Trophoblast cell (in vitro differentiated cells and primary cell): ENCODE data around the gene LDB2. TPM values are rescaled to one million over a fixed set of nuclear protein-coding genes. Genes with fewer than 3 reads are reported as not detected.

ENCODE experiments used
- DNase-seq, 2 donors: peaks; one replicate each; pipeline ENCODE4 v3.0.0-alpha.2; 2016
- H2AFZ ChIP-seq: 2 replicates; pipeline ENCODE4 v1.6.1; 2013; ENCODE audit warnings: low read length, moderate library complexity, mild to moderate bottlenecking; ENCODE audit not compliant: insufficient read depth, poor library complexity
- H2AK5ac ChIP-seq: 2 replicates; pipeline ENCODE4 v1.6.1; 2013; ENCODE audit warnings: mild to moderate bottlenecking, low read length
- H2BK120ac ChIP-seq: 2 replicates; pipeline ENCODE4 v1.6.1; 2013; ENCODE audit warnings: low read length, mild to moderate bottlenecking, moderate library complexity; ENCODE audit not compliant: insufficient read depth, poor library complexity
- H2BK12ac ChIP-seq: 2 replicates; pipeline ENCODE4 v1.6.1; 2013; ENCODE audit warnings: mild to moderate bottlenecking, low read length, moderate library complexity
- H2BK5ac ChIP-seq: 2 replicates; pipeline ENCODE4 v1.6.1; 2013; ENCODE audit warnings: low read length, low read depth, moderate library complexity, mild to moderate bottlenecking; ENCODE audit not compliant: poor library complexity
- H3K14ac ChIP-seq: 2 replicates; pipeline ENCODE4 v1.6.1; 2013; ENCODE audit warnings: mild to moderate bottlenecking, low read length
- H3K18ac ChIP-seq: 2 replicates; pipeline ENCODE4 v1.6.1; 2013; ENCODE audit warnings: mild to moderate bottlenecking, low read length
- H3K23ac ChIP-seq: 2 replicates; pipeline ENCODE4 v1.6.1; 2013; ENCODE audit warnings: low read length
- H3K27ac ChIP-seq: 2 replicates; pipeline ENCODE4 v1.5.1; 2013; ENCODE audit warnings: low read depth, mild to moderate bottlenecking, inconsistent platforms, low read length, moderate library complexity
- H3K27me3 ChIP-seq: 2 replicates; pipeline ENCODE4 v1.6.1; 2013; ENCODE audit warnings: inconsistent platforms, mild to moderate bottlenecking, low read length, moderate library complexity; ENCODE audit not compliant: insufficient read depth
- H3K36me3 ChIP-seq, 2 experiments: 1 replicate in 1 of 2; 2 replicates in 1 of 2; pipeline ENCODE4 v1.6.1; 2013; ENCODE audit warnings: low read length in 2 of 2, mild to moderate bottlenecking in 2 of 2, moderate library complexity in 1 of 2; ENCODE audit not compliant: insufficient read depth in 2 of 2, control insufficient read depth in 1 of 2
- H3K4ac ChIP-seq: 2 replicates; pipeline ENCODE4 v1.6.1; 2013; ENCODE audit warnings: low read depth, mild to moderate bottlenecking, low read length, moderate library complexity
- H3K4me1 ChIP-seq, 2 experiments: 1 replicate in 1 of 2; 2 replicates in 1 of 2; pipeline ENCODE4 v1.6.1; 2013; ENCODE audit warnings: low read length in 2 of 2, mild to moderate bottlenecking in 2 of 2, moderate library complexity in 1 of 2; ENCODE audit not compliant: insufficient read depth in 2 of 2, control insufficient read depth in 1 of 2
- H3K4me2 ChIP-seq: 2 replicates; pipeline ENCODE4 v1.6.1; 2013; ENCODE audit warnings: inconsistent platforms, mild to moderate bottlenecking, low read length, moderate library complexity
- H3K4me3 ChIP-seq: 2 replicates; pipeline ENCODE4 v1.5.1; 2013; ENCODE audit warnings: mild to moderate bottlenecking, low read depth, low read length, inconsistent platforms
- H3K79me1 ChIP-seq: one replicate; pipeline ENCODE4 v1.6.1; 2013; ENCODE audit warnings: low read length
- H3K79me2 ChIP-seq: 2 replicates; pipeline ENCODE4 v1.6.1; 2013; ENCODE audit warnings: low read length, mild to moderate bottlenecking; ENCODE audit not compliant: control insufficient read depth, insufficient read depth, poor library complexity
- H3K9ac ChIP-seq: 2 replicates; pipeline ENCODE4 v1.6.1; 2013; ENCODE audit warnings: mild to moderate bottlenecking, low read length
- H3K9me3 ChIP-seq: 2 replicates; pipeline ENCODE4 v1.6.1; 2013; ENCODE audit warnings: low read depth, mild to moderate bottlenecking, control low read depth, inconsistent platforms, low read length; ENCODE audit not compliant: insufficient read depth
- H4K12ac ChIP-seq: 2 replicates; pipeline ENCODE4 v1.6.1; 2013; ENCODE audit warnings: low read depth, mild to moderate bottlenecking, low read length, moderate library complexity
- H4K8ac ChIP-seq: 2 replicates; pipeline ENCODE4 v1.6.1; 2013; ENCODE audit warnings: low read depth, mild to moderate bottlenecking, low read length, moderate library complexity
- H4K91ac ChIP-seq: one replicate; pipeline ENCODE4 v1.6.1; 2013; ENCODE audit warnings: low read depth, mild to moderate bottlenecking, low read length, moderate library complexity
- WGBS: extraction: QIAGEN DNeasy Blood & Tissue Kit; methylation state at CpG from one replicate; pipeline ENCODE4 v1.1.7; 2013; ENCODE audit warnings: missing lambda C conversion rate; ENCODE audit not compliant: insufficient read length, insufficient coverage; ENCODE audit errors: extremely low coverage; 5-methylcytosine and 5-hydroxymethylcytosine counted together
- polyA plus RNA-seq: library from polyadenylated mRNA; stranded (reverse); fragments of 200-250 nt; gene quantifications from 2 replicates; pipeline ENCODE4 v1.2.3, GENCODE V29; 2013

Gene LDB2
- 2.5 and 2.9 TPM in 2 replicates for polyA plus RNA-seq

- H4K12ac ChIP-seq: no peak within 1 kb of the TSS
Measured at GRCh38 chr4:16897991-16898827, at the start of gene LDB2. LDB2 (minus strand) TSS chr4:16898645.

GRCh38 chr4:16942491-16942890 lies 44.0 kb upstream of the LDB2 start:
- Histone ChIP-seq H3K4ac (no peak overlapping the region), H2AK5ac (no peak overlapping the region), H3K18ac (no peak overlapping the region), H3K4me1 (no peaks in the 10 kb centered on the region), H2BK5ac (no peak overlapping the region), H3K79me1 (no peaks in the 10 kb centered on the region), H3K79me2 (no peaks in the 10 kb centered on the region), H4K8ac (no peak overlapping the region), H3K36me3 (no peaks in the 10 kb centered on the region), H4K12ac (no peak overlapping the region), H3K27me3 (no peaks in the 10 kb centered on the region), H2BK120ac (no peak overlapping the region), H3K9me3 (no peaks in the 10 kb centered on the region), H3K27ac (no peak overlapping the region), H4K91ac (no peak overlapping the region), H3K9ac (no peak overlapping the region), H3K23ac (no peak overlapping the region), H3K4me2 (no peak overlapping the region), H3K4me3 (no peak overlapping the region), H3K14ac (no peak overlapping the region), H2BK12ac (no peak overlapping the region), H2AFZ (no peak overlapping the region)
- no peak for DNase-seq
- WGBS: no CpG with 5 or more reads among the region's 14 CpGs

More at GRCh38 chr4:16897991-16898827, at the start of gene LDB2:
- no peaks in the 10 kb centered on the region for H3K79me2 ChIP-seq
- H3K79me1 ChIP-seq: peaks cover 2% of the 10 kb centered on the region
- H3K36me3 ChIP-seq: no peaks in the 10 kb centered on the region
- H3K4ac ChIP-seq: no peak within 1 kb of the TSS
- no peak within 1 kb of the TSS for H3K18ac ChIP-seq
- H3K4me3 ChIP-seq: peak within 1 kb of the TSS; percentile 63
- peaks cover 4 to 10% of the 10 kb centered on the region in 2 experiments for H3K4me1 ChIP-seq
- peak in 1 of 2 donors; percentile 53 for DNase-seq
- no peak within 1 kb of the TSS for H3K23ac ChIP-seq
- H2BK12ac ChIP-seq: no peak within 1 kb of the TSS
- WGBS: no CpG with 5 or more reads among the region's 18 CpGs
- H3K27ac ChIP-seq: peak within 1 kb of the TSS; percentile 49
- no peak within 1 kb of the TSS for H4K8ac ChIP-seq
- H2AFZ ChIP-seq: peak within 1 kb of the TSS; percentile 45
- H2AK5ac ChIP-seq: no peak within 1 kb of the TSS
- no peak within 1 kb of the TSS for H3K9ac ChIP-seq
- no peaks in the 10 kb centered on the region for H3K27me3 ChIP-seq
- H3K9me3 ChIP-seq: no peaks in the 10 kb centered on the region
- peak within 1 kb of the TSS; percentile 19 for H2BK5ac ChIP-seq
- H2BK120ac ChIP-seq: peak within 1 kb of the TSS; percentile 62
- H3K4me2 ChIP-seq: peak within 1 kb of the TSS; percentile 79
- no peak within 1 kb of the TSS for H3K14ac ChIP-seq
- H4K91ac ChIP-seq: no peak within 1 kb of the TSS

GRCh38 chr4:16939178-16939577 lies 40.7 kb upstream of the LDB2 start:
- Histone ChIP-seq H3K36me3 (no peaks in the 10 kb centered on the region), H2BK5ac (no peak overlapping the region), H3K79me1 (no peaks in the 10 kb centered on the region), H3K9me3 (no peaks in the 10 kb centered on the region), H2AFZ (no peak overlapping the region), H3K4me1 (no peaks in the 10 kb centered on the region), H3K4me3 (no peak overlapping the region), H4K91ac (no peak overlapping the region), H3K27ac (no peak overlapping the region), H3K27me3 (no peaks in the 10 kb centered on the region), H4K12ac (no peak overlapping the region), H3K18ac (no peak overlapping the region), H2AK5ac (no peak overlapping the region), H2BK12ac (no peak overlapping the region), H4K8ac (no peak overlapping the region), H3K79me2 (no peaks in the 10 kb centered on the region), H3K4me2 (no peak overlapping the region), H2BK120ac (no peak overlapping the region), H3K14ac (no peak overlapping the region), H3K23ac (no peak overlapping the region), H3K4ac (no peak overlapping the region), H3K9ac (no peak overlapping the region)
- DNase-seq: no peak
- no CpG with 5 or more reads among the region's 2 CpGs for WGBS

GRCh38 chr4:16938512-16939040 lies 40.1 kb upstream of the LDB2 start:
- H3K14ac ChIP-seq: no peak overlapping the region
- no CpG with 5 or more reads among the region's 6 CpGs for WGBS
- H3K23ac ChIP-seq: no peak overlapping the region
- H2BK12ac ChIP-seq: no peak overlapping the region
- H3K36me3 ChIP-seq: no peaks in the 10 kb centered on the region
- no peak for DNase-seq
- no peak overlapping the region for H4K8ac ChIP-seq
- no peaks in the 10 kb centered on the region for H3K79me1 ChIP-seq
- no peak overlapping the region for H4K12ac ChIP-seq
- H3K79me2 ChIP-seq: no peaks in the 10 kb centered on the region
- no peaks in the 10 kb centered on the region for H3K9me3 ChIP-seq
- H3K4me1 ChIP-seq: no peaks in the 10 kb centered on the region
- H3K27ac ChIP-seq: no peak overlapping the region
- no peak overlapping the region for H3K4me3 ChIP-seq
- H3K27me3 ChIP-seq: no peaks in the 10 kb centered on the region
- no peak overlapping the region for H4K91ac ChIP-seq
- H2AK5ac ChIP-seq: no peak overlapping the region
- no peak overlapping the region for H2AFZ ChIP-seq
- no peak overlapping the region for H3K4ac ChIP-seq
- no peak overlapping the region for H3K18ac ChIP-seq
- no peak overlapping the region for H2BK5ac ChIP-seq
- H3K4me2 ChIP-seq: no peak overlapping the region
- H2BK120ac ChIP-seq: no peak overlapping the region
- H3K9ac ChIP-seq: no peak overlapping the region
